HG02973 (cell line): ENCODE data around the gene CCNL1.
"Not testable (repeated sequence)": the region's sequence is repeated elsewhere in the genome, so short reads cannot be mapped to it uniquely, and the experiment has no call there.

ENCODE experiments used
- ATAC-seq: cut with Tn5 transposase; IDR thresholded peaks from one replicate; pipeline ENCODE4 v1.9.1; 2021; ENCODE audit warnings: moderate library complexity; ENCODE audit not compliant: unreplicated experiment

The CCNL1 gene

DNA sequence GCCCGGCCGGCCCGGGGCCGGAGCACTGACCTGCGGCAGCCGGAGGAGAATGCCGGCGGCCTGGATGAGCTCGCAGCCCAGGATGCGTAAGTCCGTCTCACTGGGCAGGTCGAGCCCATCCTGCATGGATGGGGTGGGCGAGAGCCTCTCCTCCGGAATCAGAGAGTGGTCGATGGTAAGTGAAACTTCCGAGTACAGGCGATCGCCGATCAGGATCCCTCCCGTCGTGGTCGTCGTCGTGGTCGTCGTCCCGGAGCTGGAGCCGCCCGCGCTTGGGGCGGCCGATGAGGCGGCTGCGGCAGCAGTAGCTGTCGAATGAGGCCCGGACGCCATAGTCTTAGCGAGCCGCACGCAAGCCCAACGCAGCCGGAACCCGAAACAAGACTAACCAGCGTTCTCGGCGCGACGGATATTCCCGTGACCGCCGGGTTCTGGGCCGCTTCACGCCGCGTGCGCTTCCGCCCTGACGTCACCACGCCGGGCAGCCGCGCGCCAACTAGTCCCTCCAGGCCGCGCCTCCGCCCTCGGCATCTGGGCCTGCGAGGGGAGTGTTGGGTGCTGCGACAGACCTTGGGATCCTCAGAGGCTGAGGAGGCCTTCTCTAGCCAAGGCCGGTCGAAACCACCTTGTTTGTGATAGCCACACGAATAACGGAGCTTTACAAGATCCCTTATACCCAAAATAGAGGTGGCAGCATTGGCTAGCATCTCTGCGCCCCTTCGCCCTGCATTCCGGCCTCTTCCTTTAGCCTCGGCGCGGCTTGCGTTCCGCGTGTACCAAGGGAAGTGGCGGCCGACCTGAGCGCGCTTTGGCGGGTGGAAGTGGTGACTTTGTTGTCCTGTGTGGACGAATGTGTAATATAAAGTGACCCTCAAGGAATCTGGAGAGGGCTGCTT lies at the start of gene CCNL1:
Gene CCNL1 (minus strand): TSS at position 386 of the 896 bp plus-strand sequence. CDS start 53 bp downstream, at position 333.
- ATAC-seq = peak; percentile 76

DNA sequence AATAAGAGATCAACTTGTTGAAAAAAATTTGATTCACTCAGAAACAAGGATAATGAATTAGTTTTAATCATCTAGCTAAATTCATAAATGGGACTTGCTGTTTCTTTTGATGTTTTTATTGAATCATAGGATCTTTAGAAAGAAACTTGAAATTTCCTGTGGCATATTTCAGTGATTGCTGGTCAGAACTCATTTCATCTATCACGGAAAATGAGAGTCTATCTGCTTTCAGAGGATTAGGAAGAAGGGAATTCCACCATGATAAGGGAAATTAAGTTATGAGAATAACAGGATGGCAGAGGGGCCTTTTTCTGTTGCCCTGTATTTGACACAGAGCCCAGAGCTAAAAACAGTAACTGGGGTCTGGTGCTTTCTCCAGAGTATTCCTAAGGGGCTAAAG lies 44.9 kb upstream of the CCNL1 start:
- ATAC-seq = no peak

DNA sequence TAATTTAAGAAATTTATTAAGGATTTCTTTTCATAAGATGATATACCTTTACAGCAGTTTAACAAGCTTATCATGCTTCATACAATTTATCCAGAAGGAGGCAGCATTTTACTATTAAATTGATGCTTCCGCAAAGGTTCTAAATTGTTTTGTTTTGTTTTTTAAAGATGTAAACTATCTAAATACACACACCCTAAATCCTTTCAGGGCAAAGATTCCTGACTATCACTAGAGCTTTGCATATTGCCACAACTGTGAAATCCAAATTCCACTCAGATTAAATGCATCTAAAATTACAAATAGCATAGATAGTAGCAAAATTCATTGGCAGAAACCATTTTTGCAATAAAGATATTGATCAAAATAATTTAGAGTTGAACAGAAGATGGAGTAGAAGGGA lies 44.5 kb upstream of the CCNL1 start:
- no peak for ATAC-seq

DNA sequence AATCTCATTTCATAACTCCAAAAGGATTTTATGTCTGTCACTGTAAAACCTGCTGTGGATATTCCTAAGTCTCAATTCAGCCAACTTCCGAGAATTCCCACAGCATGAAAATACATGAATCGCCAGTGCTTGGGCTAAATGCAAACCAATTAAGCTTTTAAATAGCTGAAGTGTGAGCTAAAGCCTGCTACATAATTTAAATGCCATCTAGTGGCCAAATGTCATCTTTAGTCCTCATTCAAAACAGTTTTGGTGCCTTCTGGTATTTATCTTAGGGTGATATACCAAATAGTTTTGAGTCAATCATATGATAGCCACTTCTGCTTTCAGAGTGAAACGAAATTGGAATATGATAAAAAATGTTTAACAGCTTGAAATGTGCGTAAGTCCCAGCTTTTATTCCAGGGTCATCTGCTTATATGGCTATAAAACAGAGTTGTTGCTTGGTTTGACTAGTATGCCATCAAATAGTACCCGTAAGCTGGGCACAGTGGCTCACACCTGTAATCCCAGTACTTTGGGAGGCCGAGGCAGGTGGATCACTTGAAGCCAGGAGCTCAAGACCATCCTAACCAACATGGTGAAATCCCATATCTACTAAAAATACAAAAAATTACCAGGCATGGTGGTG lies 41.8 kb upstream of the CCNL1 start:
- ATAC-seq = no peak

DNA sequence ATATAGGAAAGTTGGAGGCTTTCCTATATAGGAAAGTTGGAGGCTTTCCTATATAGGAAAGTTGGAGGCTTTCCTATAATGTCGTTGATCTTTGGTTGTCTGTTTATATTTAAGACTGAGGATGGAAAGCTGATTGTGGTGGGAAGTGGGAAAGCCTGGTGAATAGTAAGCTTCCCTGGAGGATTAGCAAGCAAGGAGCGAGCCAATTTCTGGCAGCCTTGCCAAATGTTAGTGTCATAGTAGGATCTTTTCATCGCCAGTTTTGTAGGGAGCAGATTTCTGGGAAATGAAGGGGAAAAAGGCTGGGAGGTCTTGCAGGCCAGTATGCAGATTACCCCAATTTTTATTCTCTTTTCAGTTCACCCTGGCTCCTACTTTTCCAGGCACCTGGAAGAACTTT lies 39.9 kb upstream of the CCNL1 start:
- ATAC-seq = no peak

DNA sequence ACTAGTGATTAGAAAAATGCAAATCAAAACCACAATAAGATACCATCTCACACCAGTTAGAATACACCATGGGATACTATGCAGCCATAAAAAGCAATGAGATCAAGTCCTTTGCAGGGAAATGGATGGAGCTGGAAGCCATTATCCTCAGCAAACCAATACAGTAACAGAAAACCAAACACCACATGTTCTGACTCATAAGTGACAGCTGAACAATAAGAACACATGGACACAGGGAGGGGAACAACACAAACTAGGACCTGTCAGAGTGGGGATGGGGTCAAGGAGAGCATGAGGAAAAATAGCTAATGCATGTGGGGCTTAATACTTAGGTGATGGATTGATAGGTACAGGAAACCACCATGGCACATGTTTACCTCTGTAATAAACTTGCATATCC lies 36.0 kb upstream of the CCNL1 start:
- no peak for ATAC-seq

DNA sequence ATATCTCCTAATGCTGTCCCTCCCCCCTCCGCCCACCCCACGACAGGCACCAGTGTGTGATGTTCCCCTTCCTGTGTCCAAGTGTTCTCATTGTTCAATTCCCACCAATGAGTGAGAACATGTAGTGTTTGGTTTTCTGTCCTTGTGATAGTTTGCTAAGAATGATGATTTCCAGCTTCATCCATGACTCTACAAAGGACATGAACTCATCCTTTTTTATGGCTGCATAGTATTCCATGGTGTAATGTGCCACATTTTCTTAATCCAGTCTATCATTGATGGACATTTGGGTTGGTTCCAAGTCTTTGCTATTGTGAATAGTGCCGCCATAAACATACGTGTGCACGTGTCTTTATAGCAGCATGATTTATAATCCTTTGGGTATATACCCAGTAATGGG lies 31.2 kb upstream of the CCNL1 start:
- not testable (repeated sequence) for ATAC-seq

DNA sequence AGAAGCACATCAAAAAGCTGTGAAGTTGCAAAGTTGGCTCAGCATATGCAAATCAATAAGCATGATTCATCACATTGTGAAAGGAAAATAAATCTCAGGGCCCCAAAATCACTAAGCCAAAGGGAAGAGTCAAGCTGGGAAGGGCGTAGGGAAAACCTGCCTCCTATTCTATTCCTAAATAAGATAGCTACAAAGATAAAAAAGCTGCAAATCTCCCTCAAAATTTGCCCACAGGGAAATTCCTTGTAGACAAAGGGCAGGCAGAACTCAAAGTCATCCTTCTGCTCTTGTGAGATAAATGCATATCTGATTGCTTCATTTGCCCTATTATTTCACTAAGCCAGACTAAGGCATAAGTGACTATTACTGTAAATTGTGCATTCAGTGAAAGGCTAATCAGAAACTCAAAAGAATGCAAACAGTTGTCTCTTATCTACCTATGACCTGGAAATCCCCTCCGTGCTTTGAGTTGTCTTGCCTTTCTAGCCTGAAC lies 30.5 kb upstream of the CCNL1 start:
- no peak for ATAC-seq

DNA sequence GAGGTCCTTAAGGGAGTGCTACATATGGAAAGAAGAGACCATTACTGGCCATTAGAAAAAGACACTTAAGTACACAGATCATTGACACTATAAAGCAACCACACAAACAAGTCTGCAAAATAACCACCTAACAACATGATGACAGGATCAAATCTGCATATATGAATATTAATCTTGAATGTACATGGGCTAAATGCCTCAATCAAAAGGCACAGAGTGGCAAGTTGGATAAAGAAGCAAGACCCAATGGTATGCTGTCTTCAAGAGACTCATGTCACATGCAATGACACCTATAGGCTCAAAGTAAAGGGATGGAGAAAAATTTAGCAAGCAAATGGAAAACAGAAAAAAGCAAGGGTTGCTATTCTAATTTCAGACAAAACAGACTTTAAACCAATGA lies 28.4 kb upstream of the CCNL1 start:
- ATAC-seq = no peak

DNA sequence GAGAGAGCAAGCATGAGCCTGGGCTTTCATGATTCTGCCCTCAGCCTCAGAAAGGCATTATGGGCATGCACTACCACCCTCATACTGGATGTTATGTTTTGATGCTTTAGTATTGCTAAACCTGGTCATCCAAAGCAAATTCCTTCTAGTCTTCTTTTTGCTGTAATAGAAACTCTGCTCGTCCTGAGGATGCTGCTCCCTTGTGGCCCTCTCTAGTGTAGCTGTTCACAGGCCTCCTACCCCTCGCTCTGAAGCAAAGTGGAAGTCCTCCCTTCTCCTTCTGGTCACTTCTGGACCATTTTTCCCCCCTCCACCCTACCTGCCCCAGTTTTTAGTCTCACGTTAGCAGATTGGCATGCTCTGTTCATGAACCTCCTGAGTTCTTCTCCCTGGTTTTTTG lies 22.9 kb upstream of the CCNL1 start:
- ATAC-seq = no peak

DNA sequence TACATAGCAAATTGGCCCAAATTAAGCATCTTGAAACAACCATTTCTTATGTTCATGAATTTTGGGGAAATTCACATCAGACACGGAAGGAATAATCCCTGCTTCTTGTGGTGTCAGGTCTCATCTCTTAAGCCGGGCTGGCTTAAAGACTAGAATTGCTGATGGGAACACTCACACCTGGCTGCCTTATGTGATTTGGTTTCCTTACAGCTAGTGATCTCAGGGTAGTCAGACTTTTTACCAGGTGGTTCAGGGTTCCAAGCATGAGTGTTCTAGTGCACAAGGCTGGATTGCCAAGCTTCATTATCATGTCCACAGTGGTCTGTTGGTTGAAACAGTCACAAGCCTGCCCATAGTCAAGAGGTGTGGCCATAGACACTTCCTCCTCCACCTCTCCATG lies 20.3 kb upstream of the CCNL1 start:
- no peak for ATAC-seq

DNA sequence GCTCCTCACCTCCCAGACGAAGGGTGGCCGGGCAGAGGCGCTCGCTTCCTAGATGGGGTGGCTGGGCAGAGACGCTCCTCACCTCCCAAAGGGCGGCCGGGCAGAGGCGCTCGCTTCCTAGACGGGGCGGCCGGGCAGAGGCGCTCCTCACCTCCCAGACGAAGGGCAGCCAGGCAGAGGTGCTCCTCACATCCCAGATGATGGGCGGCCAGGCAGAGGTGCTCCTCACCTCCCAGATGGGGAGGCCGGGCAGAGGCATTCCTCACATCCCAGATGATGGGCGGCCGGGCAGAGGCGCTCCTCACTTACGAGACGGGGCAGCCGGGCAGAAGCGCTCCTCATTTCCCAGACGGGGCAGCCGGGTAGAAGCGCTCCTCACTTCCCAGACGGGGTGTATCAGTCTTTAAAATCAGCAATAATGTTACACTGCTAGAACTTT lies 19.4 kb upstream of the CCNL1 start:
- no peak for ATAC-seq

DNA sequence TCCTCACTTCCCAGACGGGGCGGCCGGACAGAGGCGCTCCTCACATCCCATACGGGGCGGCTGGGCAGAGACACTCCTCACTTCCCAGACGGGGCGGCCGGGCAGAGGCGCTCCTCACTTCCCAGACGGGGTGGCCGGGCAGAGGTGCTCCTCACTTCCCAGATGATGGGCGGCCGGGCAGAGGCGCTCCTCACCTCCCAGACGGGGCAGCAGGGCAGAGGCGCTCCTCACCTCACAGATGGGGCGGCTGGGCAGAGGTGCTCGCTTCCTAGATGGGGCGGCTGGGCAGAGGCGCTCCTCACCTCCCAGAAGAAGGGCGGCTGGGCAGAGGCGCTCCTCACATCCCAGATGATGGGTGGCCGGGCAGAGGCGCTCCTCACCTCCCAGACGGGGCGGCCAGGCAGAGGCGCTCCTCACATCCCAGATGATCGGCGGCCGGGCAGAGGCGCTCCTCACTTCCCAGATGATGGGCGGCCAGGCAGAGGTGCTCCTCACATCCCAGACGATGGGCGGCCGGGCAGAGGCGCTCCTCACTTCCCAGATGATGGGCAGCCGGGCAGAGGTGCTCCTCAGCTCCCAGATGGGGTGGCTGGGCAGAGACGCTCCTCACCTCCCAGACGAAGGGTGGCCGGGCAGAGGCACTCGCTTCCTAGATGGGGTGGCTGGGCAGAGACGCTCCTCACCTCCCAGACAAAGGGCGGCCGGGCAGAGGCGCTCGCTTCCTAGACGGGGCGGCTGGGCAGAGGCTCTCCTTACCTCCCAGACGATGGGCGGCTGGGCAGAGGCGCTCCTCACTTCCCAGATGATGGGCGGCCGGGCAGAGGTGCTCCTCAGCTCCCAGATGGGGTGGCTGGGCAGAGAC lies 18.8 kb upstream of the CCNL1 start:
- ATAC-seq = not testable (repeated sequence)

DNA sequence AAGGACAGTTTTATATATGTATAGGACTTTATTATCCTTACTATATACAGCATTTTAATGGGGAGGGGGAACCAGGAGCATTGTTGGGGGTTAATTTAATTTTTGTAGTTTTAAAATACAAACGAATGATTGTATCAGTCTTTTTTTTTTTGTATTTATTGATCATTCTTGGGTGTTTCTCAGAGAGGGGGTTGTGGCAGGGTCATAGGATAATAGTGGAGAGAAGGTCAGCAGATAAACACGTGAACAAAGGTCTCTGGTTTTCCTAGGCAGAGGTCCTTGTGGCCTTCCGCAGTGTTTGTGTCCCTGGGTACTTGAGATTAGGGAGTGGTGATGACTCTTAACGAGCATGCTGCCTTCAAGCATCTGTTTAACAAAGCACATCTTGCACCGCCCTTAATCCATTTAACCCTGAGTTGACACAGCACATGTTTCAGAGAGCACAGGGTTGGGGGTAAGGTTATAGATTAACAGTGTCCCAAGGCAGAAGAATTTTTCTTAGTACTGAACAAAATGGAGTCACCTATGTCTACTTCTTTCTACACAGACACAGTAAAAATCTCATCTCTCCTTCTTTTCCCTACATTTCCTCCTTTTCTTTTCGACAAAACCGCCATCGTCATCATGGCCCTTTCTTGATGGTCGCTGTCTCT lies 18.0 kb upstream of the CCNL1 start:
- not testable (repeated sequence) for ATAC-seq

DNA sequence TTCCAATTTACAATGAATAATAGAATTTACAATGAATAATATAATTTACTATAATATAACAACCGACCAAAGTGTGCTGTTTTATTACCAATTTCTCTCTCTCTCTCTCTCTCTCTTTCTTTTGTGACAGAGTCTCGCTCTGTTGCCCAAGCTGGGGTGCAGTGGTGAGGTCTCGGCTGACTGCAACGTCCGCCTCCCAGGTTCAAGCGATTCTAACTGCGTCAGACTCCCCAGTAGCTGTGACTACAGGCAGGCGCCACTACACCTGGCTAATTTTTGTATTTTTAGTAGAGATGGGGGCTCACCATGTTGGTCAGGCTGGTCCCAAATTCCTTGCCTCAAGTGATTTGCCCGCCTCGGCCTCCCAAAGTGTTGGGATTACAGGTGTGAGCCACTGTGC lies 17.0 kb upstream of the CCNL1 start:
- ATAC-seq = no peak

DNA sequence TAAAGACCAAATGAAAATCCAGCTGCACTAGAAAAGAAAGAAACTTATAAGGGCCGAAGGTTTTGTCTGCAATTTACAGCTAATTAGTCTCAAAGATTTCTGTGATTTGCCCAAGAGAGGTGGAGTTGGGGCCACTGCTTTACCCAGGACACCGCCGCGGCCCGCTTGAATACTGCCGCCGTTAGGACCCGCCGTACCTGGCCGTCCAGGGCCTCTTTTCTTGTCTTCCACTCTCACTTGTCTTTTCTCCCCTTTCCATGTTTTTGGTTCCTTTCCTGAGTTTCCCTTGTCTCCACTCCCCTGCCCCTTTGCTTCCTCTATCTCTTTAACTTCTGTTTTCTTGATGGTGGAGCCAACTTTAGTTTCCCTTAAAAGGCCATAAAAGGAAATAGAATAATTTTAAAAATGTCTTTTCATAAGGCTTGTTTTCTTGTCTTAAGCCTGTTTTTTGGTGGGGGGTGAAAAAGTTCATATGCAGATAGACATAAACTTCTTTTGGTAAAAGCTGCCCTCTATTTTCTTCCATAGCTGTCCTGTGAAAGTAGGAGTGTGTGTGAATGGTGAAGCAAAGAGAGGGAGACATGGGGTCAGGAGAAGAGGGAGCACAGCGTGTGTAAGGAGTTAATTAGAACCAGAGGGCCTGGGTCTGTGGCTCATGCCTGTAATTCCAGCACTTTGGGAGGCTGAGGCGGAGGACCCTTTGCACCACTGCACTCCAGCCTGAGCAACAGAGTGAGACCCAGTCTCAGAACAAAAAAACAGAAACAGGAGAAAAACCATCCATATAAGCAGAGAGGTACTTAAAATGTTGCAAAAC lies 16.0 kb upstream of the CCNL1 start:
- ATAC-seq = no peak

DNA sequence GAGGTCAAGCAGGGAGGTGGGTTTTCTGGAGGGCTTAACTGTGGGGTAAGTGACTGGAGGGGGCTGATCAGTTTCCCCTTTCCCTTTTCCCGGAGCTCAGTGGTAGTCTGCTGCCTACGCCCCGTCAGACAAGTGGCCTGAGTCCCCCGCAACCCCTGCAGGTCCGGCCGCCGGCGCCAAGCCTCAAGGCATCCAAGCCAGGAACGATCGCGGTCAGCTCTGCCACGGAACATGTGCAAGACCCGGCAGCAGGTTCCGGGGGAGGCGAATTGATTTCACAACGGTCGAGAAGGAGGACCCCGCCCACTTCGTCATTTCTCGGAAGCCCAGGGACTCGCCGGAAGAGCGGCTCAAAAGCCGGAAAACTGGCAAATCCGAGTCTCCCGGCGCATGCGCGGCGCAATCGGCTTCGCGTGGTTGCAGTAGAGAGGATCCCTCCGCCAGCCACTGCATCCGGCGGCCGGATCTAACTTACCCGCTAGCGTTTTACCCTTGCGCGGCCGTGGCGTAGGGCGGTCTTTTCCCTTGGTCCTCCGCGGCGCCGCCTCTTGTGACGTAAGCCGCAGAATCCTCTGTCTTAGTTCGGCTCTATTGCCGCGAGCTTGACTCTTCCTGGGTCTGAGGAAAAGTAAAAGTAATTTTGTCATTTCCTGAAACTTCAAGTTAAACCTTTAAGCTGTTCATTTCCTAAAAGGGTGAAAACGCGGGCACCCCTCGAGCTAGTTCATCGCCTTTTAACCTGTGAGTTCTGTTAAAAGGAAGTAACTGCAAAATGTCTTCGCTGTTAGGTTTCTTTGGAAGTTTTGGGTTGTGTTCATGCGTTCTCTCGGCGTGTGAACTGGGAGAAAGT lies 14.9 kb upstream of the CCNL1 start:
- peak; percentile 92 for ATAC-seq

DNA sequence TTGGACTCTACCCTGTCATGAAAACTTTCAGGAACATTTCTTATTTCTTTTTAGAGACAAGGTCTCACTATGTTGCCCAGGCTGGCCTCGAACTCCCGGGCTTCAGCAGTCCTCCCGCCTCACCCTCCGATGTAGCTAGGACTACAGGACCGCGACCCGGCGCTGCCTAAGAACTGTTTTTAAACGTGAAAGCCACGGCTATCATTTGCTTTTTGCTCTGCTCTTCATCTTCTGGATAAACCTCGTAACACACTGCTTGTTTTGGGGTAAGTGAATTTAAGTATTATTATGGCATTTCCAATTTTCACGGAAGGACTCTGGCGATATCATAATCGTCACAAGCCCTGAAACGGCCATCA lies 14.3 kb upstream of the CCNL1 start:
- no peak for ATAC-seq

DNA sequence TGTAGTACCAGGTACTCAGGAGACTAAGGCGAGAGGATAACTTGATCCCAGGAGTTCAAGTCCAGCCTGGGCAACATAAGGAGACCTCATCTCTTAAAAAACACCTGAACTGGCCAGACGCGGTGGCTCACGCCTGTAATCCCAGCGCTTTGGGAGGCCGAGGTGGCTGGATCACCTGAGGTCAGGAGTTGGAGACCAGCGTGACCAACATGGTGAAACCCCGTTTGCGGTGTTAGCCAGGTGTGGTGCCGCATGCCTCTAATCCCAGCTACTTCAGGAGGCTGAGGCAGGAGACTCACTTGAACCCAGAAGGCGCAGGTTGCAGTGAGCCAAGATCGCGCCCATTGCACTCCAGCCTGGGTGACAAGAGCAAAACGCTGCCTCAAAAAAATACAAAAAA lies 13.4 kb upstream of the CCNL1 start:
- not testable (repeated sequence) for ATAC-seq
